ENCODE measurements around the gene GRHL3.

DNA sequence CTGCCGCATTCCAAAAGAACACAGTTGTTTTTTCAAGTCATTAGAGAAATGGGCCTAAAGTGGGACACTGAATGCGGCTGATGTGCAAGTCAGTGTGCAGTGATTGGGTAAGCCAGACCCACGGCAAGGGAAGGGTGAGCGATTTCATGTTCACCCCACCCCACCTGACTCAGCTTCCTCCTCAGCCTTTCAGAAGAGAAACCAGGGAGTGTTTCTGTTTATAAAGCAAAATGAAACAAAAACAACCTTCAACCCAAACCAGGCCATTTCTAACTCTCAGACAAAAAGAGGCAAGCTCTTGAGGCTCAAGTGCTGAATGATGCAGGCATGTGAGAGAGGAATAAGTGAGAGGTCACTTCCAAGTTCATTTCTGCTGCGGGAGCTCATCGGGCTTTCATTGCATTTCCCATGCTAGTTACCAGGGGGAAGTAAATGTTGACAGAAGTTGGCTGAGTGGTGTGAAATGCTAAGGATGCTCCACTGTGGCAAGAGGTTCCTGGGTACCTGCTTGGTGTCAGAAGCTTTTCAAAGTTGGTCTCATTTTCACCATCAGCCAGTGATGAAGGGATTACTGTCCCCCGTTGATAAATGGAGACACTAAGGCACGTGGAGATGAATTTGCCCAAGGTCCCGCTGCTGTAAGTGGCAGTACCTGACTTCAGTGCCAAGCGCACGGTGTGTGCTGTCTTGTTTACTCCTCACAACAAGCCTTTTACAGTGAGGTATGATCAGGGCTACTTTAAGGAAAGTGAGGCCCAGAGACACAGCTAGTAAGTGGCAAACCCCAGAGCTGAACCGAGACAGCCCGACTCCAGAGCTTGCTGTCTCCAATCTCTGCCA, 65.3 kb downstream of the GRHL3 start:
- TF ChIP-seq POLR2A (IDR thresholded peaks at IDR 0.05) = no peak
- TF ChIP-seq, protein P1, sequence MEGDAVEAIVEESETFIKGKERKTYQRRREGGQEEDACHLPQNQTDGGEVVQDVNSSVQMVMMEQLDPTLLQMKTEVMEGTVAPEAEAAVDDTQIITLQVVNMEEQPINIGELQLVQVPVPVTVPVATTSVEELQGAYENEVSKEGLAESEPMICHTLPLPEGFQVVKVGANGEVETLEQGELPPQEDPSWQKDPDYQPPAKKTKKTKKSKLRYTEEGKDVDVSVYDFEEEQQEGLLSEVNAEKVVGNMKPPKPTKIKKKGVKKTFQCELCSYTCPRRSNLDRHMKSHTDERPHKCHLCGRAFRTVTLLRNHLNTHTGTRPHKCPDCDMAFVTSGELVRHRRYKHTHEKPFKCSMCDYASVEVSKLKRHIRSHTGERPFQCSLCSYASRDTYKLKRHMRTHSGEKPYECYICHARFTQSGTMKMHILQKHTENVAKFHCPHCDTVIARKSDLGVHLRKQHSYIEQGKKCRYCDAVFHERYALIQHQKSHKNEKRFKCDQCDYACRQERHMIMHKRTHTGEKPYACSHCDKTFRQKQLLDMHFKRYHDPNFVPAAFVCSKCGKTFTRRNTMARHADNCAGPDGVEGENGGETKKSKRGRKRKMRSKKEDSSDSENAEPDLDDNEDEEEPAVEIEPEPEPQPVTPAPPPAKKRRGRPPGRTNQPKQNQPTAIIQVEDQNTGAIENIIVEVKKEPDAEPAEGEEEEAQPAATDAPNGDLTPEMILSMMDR (IDR thresholded peaks at IDR 0.05) = no peak

Data from transverse colon (tissue), 3 donors.